Liver (tissue), 9 donors: ENCODE results near the gene WDR86. TPM values are rescaled to one million over a fixed set of nuclear protein-coding genes. Genes with fewer than 3 reads are reported as not detected.

ENCODE experiments used
- DNase-seq: peaks from one replicate; pipeline ENCODE4 v3.0.0-alpha.2; 2017; ENCODE audit warnings: low spot score
- H3K27ac ChIP-seq, 2 donors: one replicate each; pipeline ENCODE4 v1.7.0; 2013; ENCODE audit warnings: inconsistent platforms in 2 of 2, low read length in 2 of 2, control low read depth in 1 of 2, low read depth in 1 of 2, mild to moderate bottlenecking in 1 of 2
- H3K27me3 ChIP-seq, 4 donors: one replicate each; pipeline versions ENCODE4 v1.6.1 to v1.7.0; 2013; ENCODE audit warnings: low read length in 3 of 4, inconsistent platforms in 1 of 4, mild to moderate bottlenecking in 1 of 4, moderate library complexity in 1 of 4; ENCODE audit not compliant: control insufficient read depth in 4 of 4, insufficient read depth in 4 of 4
- H3K36me3 ChIP-seq, 4 donors: one replicate each; pipeline versions ENCODE4 v1.6.1 to v1.7.0; 2013; ENCODE audit warnings: low read length in 3 of 4, mild to moderate bottlenecking in 3 of 4, low read depth in 1 of 4, moderate library complexity in 1 of 4; ENCODE audit not compliant: control insufficient read depth in 4 of 4, insufficient read depth in 3 of 4
- H3K4me1 ChIP-seq, 4 donors: one replicate each; pipeline versions ENCODE4 v1.6.1 to v1.7.0; 2013; ENCODE audit warnings: low read length in 3 of 4, mild to moderate bottlenecking in 3 of 4, moderate library complexity in 1 of 4; ENCODE audit not compliant: control insufficient read depth in 4 of 4, insufficient read depth in 4 of 4
- H3K4me3 ChIP-seq, 3 donors: one replicate each; pipeline versions ENCODE4 v1.6.1 to v1.7.0; 2013; ENCODE audit warnings: low read length in 3 of 3, control low read depth in 1 of 3, low read depth in 1 of 3, mild to moderate bottlenecking in 1 of 3
- H3K9ac ChIP-seq, 2 donors: one replicate each; pipeline ENCODE4 v1.7.0; 2013; ENCODE audit warnings: low read length in 2 of 2, mild to moderate bottlenecking in 2 of 2, moderate library complexity in 2 of 2, control low read depth in 1 of 2, low read depth in 1 of 2
- H3K9me3 ChIP-seq, 4 donors: one replicate each; pipeline versions ENCODE4 v1.6.1 to v1.7.0; 2013; ENCODE audit warnings: low read length in 3 of 4; ENCODE audit not compliant: control insufficient read depth in 4 of 4
- EGR1 ChIP-seq, 2 donors: IDR thresholded peaks; 2 replicates each; pipeline ENCODE4 v1.6.1; 2016 to 2018; ENCODE audit warnings: antibody characterized with exemption in 2 of 2, low read depth in 2 of 2
- FOXA1 ChIP-seq: IDR thresholded peaks from 2 replicates; pipeline ENCODE4 v1.6.1; 2016; ENCODE audit warnings: antibody characterized with exemption
- FOXA2 ChIP-seq: IDR thresholded peaks from 2 replicates; pipeline ENCODE4 v1.6.1; 2016; ENCODE audit warnings: antibody characterized with exemption
- JUND ChIP-seq, 2 donors: IDR thresholded peaks; 2 replicates each; pipeline ENCODE4 v1.6.1; 2016; ENCODE audit warnings: antibody characterized with exemption in 2 of 2
- NR2F2 ChIP-seq: IDR thresholded peaks from 2 replicates; pipeline ENCODE4 v1.6.1; 2016; ENCODE audit warnings: antibody characterized with exemption
- RXRA ChIP-seq, 2 donors: IDR thresholded peaks; 2 replicates each; pipeline ENCODE4 v1.6.1; 2017 to 2018; ENCODE audit warnings: antibody characterized with exemption in 2 of 2, mild to moderate bottlenecking in 1 of 2
- TAF1 ChIP-seq: conservative IDR thresholded peaks from 2 replicates; pipeline ENCODE4 v1.6.1; 2016; ENCODE audit warnings: antibody characterized with exemption, mild to moderate bottlenecking
- WGBS: extraction: QIAGEN DNeasy Blood & Tissue Kit; methylation state at CpG from one replicate; pipeline ENCODE4 v1.1.7; 2013; 5-methylcytosine and 5-hydroxymethylcytosine counted together
- polyA plus RNA-seq, 2 donors: library from polyadenylated mRNA; stranded (reverse) in 1 of 2; unstranded in 1 of 2; fragments of 200-250 nt in 1 of 2; fragments of >200 nt in 1 of 2; fragmentation: Nextera tagmentation in 1 of 2; extraction: Ambion mirVana in 1 of 2; gene quantifications; one replicate each; pipeline versions ENCODE4 v1.2.1 to v1.2.3, GENCODE V29; 2013 to 2015
- total RNA-seq, 2 donors: library from RNA; depleted of rRNA; stranded (reverse); fragments of >200 nt; gene quantifications; one replicate each; pipeline ENCODE4 v1.2.3, GENCODE V29; 2014
- TF ChIP-seq, protein P1 (sequence below): IDR thresholded peaks from 2 replicates; pipeline ENCODE4 v1.6.1; 2016; ENCODE audit warnings: antibody characterized with exemption
- TF ChIP-seq, protein P2 (sequence below): IDR thresholded peaks from 2 replicates; pipeline ENCODE4 v1.6.1; 2016; ENCODE audit warnings: antibody characterized with exemption, mild to moderate bottlenecking
- TF ChIP-seq, protein P3 (sequence below): fragments of 150-350 bp; IDR thresholded peaks from 2 replicates; pipeline ENCODE4 v1.5.1; 2017; ENCODE audit warnings: improper control_type of control experiment, low read depth, low read length; ENCODE audit not compliant: missing input control
- donor health status: healthy.
- donor health status: healthy.
- donor health status: healthy.
- donor health status: healthy.
- donor health status: healthy.

WDR86 gene
- total and polyA plus RNA-seq, 4 donors, result 0.35 to 4.9 (median 0.77) TPM

- H3K9ac ChIP-seq, result no peak overlapping the region
Measured at GRCh38 chr7:151384776-151385625, 24.8 kb downstream of the WDR86 start.

GRCh38 chr7:151384352-151384697 lies 25.5 kb downstream of the WDR86 start:
- H3K4me1 ChIP-seq, result peaks cover 2 to 12% (median 6%) of the 10 kb centered on the region in 4 donors
- 87% methylated on average over 6 of the region's 6 CpGs for WGBS
- H3K9ac ChIP-seq, result no peak overlapping the region
- no peak for DNase-seq
- no peaks in the 10 kb centered on the region for H3K36me3 ChIP-seq
- H3K27ac ChIP-seq, result no peak overlapping the region
- no peaks in the 10 kb centered on the region for H3K9me3 ChIP-seq
- H3K4me3 ChIP-seq, result no peak overlapping the region
- TF ChIP-seq FOXA2 (no peak), EGR1 (IDR thresholded peaks at IDR 0.05; ENCODE audit: low read depth in 2 of 2) (no peak), NR2F2 (no peak), RXRA (IDR thresholded peaks at IDR 0.05) (no peak), FOXA1 (no peak), TAF1 (no peak)
- TF ChIP-seq, protein P1, sequence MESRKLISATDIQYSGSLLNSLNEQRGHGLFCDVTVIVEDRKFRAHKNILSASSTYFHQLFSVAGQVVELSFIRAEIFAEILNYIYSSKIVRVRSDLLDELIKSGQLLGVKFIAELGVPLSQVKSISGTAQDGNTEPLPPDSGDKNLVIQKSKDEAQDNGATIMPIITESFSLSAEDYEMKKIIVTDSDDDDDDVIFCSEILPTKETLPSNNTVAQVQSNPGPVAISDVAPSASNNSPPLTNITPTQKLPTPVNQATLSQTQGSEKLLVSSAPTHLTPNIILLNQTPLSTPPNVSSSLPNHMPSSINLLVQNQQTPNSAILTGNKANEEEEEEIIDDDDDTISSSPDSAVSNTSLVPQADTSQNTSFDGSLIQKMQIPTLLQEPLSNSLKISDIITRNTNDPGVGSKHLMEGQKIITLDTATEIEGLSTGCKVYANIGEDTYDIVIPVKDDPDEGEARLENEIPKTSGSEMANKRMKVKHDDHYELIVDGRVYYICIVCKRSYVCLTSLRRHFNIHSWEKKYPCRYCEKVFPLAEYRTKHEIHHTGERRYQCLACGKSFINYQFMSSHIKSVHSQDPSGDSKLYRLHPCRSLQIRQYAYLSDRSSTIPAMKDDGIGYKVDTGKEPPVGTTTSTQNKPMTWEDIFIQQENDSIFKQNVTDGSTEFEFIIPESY, result no peak
- H3K27me3 ChIP-seq, result peaks cover 0 to 5% (median 0%) of the 10 kb centered on the region in 4 donors

More at GRCh38 chr7:151384776-151385625, 24.8 kb downstream of the WDR86 start:
- WGBS, result 89% methylated on average over 26 of the region's 26 CpGs
- Histone ChIP-seq H3K4me3 (no peak overlapping the region), H3K27me3 (peaks cover 0 to 5% (median 0%) of the 10 kb centered on the region in 4 donors), H3K9me3 (no peaks in the 10 kb centered on the region), H3K27ac (no peak overlapping the region), H3K36me3 (no peaks in the 10 kb centered on the region), H3K4me1 (peaks cover 2 to 12% (median 6%) of the 10 kb centered on the region in 4 donors)
- TF ChIP-seq, protein P2, sequence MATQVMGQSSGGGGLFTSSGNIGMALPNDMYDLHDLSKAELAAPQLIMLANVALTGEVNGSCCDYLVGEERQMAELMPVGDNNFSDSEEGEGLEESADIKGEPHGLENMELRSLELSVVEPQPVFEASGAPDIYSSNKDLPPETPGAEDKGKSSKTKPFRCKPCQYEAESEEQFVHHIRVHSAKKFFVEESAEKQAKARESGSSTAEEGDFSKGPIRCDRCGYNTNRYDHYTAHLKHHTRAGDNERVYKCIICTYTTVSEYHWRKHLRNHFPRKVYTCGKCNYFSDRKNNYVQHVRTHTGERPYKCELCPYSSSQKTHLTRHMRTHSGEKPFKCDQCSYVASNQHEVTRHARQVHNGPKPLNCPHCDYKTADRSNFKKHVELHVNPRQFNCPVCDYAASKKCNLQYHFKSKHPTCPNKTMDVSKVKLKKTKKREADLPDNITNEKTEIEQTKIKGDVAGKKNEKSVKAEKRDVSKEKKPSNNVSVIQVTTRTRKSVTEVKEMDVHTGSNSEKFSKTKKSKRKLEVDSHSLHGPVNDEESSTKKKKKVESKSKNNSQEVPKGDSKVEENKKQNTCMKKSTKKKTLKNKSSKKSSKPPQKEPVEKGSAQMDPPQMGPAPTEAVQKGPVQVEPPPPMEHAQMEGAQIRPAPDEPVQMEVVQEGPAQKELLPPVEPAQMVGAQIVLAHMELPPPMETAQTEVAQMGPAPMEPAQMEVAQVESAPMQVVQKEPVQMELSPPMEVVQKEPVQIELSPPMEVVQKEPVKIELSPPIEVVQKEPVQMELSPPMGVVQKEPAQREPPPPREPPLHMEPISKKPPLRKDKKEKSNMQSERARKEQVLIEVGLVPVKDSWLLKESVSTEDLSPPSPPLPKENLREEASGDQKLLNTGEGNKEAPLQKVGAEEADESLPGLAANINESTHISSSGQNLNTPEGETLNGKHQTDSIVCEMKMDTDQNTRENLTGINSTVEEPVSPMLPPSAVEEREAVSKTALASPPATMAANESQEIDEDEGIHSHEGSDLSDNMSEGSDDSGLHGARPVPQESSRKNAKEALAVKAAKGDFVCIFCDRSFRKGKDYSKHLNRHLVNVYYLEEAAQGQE, result no peak
- no peak for TF ChIP-seq RXRA (IDR thresholded peaks at IDR 0.05)
- no peak for TF ChIP-seq JUND (IDR thresholded peaks at IDR 0.05)
- TF ChIP-seq, protein P3, sequence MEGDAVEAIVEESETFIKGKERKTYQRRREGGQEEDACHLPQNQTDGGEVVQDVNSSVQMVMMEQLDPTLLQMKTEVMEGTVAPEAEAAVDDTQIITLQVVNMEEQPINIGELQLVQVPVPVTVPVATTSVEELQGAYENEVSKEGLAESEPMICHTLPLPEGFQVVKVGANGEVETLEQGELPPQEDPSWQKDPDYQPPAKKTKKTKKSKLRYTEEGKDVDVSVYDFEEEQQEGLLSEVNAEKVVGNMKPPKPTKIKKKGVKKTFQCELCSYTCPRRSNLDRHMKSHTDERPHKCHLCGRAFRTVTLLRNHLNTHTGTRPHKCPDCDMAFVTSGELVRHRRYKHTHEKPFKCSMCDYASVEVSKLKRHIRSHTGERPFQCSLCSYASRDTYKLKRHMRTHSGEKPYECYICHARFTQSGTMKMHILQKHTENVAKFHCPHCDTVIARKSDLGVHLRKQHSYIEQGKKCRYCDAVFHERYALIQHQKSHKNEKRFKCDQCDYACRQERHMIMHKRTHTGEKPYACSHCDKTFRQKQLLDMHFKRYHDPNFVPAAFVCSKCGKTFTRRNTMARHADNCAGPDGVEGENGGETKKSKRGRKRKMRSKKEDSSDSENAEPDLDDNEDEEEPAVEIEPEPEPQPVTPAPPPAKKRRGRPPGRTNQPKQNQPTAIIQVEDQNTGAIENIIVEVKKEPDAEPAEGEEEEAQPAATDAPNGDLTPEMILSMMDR, result no peak
- DNase-seq, result no peak
